ENCODE data around the gene SMG5. TPM values are rescaled to one million over a fixed set of nuclear protein-coding genes. Genes with fewer than 3 reads are reported as not detected.

SMG5 gene
- total RNA-seq, 6 experiments from 2014 or later: 28.1 to 58.8 (median 48.2) TPM

- Histone ChIP-seq H3K4me1 (peaks cover 0 to 3% (median 0%) of the 10 kb centered on the region in 4 donors), H3K27me3 (no peaks in the 10 kb centered on the region), H3K27ac (no peak overlapping the region), H3K9me3 (no peaks in the 10 kb centered on the region), H3K36me3 (peaks cover under 1 to 83% (median 40%) of the 10 kb centered on the region in 4 donors), H3K4me3 (no peak overlapping the region)
- TF ChIP-seq POLR2A (IDR thresholded peaks at IDR 0.05): no peak
- TF ChIP-seq CTCF (IDR thresholded peaks at IDR 0.05): no peak
- 97% methylated on average over 9 of the region's 13 CpGs for WGBS (ENCODE audit: insufficient coverage, low coverage, low lambda C conversion rate, missing lambda C conversion rate)
- ATAC-seq: no peak
- intact Hi-C loops (cut with DNase I): no loop called here
- peak in 1 of 3 donors; percentile 44 for DNase-seq
Observed at GRCh38 chr1:156266051-156266450, 16.6 kb downstream of the SMG5 start.

GRCh38 chr1:156263288-156263655, 19.4 kb downstream of the SMG5 start:
- TF ChIP-seq POLR2A (IDR thresholded peaks at IDR 0.05) (no peak), CTCF (IDR thresholded peaks at IDR 0.05) (no peak)
- no peaks in the 10 kb centered on the region for H3K4me1 ChIP-seq
- H3K9me3 ChIP-seq: no peaks in the 10 kb centered on the region
- peaks cover 18 to 91% (median 52%) of the 10 kb centered on the region in 4 donors for H3K36me3 ChIP-seq
- no peaks in the 10 kb centered on the region for H3K27me3 ChIP-seq
- DNase-seq (no peak), ATAC-seq (no peak)
- no peak overlapping the region for H3K27ac ChIP-seq
- intact Hi-C loops (cut with DNase I): no loop called here
- 93% methylated on average over 3 of the region's 9 CpGs for WGBS (ENCODE audit: insufficient coverage, low coverage, low lambda C conversion rate, missing lambda C conversion rate)
- no peak overlapping the region for H3K4me3 ChIP-seq

DNA sequence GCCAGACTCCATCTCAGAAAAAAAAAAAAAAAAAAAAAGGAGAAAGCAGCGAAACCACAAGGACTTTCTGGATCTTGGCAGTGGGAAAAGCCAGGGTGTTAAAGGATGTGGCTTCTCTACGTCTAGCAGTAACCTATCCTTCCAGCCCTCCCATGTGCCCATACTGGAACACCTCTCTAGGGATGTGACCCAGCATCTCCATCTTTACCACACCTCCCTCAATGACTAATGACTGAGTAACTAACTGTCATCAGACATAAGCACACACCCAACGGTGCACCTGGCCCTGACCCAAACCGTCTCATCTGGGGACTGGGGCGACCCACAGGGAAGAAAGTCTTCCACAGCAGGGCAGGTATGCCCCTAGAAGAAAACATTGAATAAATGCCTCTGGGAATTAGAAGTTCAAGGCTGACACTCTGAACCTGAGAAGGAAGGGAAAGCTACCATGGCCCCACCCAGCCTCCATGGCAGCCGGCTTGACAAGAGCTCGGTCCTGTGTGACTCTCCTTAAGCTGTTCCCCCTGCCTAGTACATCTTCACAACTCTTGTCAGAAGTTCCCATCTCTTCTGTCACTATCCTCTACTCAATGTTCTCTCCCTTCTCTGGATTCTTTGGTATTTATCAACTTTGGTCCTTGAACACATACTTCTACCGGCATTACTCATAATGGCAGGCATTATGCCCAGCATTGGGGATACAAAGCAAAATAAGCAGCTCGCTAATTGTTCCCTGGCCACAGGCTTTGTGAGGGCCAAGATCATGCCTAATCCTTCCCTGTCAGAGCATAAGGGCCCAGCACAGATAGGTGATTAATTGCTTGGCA, 20.0 kb downstream of the SMG5 start:
- Histone ChIP-seq H3K9me3 (no peaks in the 10 kb centered on the region), H3K36me3 (peaks cover 18 to 91% (median 51%) of the 10 kb centered on the region in 4 donors), H3K27ac (no peak overlapping the region), H3K4me3 (no peak overlapping the region), H3K4me1 (no peaks in the 10 kb centered on the region), H3K27me3 (no peaks in the 10 kb centered on the region)
- DNase-seq: no peak
- no peak for TF ChIP-seq CTCF (IDR thresholded peaks at IDR 0.05)
- no peak for TF ChIP-seq POLR2A (IDR thresholded peaks at IDR 0.05)
- peak in 1 of 4 donors; percentile 58 for ATAC-seq
- intact Hi-C loops (cut with DNase I): no loop called here
- 77% methylated on average over 7 of the region's 9 CpGs for WGBS (ENCODE audit: insufficient coverage, low coverage, low lambda C conversion rate, missing lambda C conversion rate)

GRCh38 chr1:156260896-156261295, 21.7 kb downstream of the SMG5 start:
- ATAC-seq (peak in 1 of 4 donors; percentile 75), DNase-seq (peak in 1 of 3 donors; percentile 45)
- Histone ChIP-seq H3K4me3 (no peak overlapping the region), H3K27me3 (no peaks in the 10 kb centered on the region), H3K9me3 (no peaks in the 10 kb centered on the region), H3K4me1 (no peaks in the 10 kb centered on the region), H3K36me3 (peaks cover 18 to 87% (median 45%) of the 10 kb centered on the region in 4 donors), H3K27ac (no peak overlapping the region)
- WGBS (ENCODE audit: insufficient coverage, low coverage, low lambda C conversion rate, missing lambda C conversion rate): 92% methylated on average over 2 of the region's 2 CpGs
- TF ChIP-seq CTCF (IDR thresholded peaks at IDR 0.05): no peak
- intact Hi-C loops (cut with DNase I): no loop called here
